HG03439 (cell line): ENCODE results near the gene CCDC154.

Experiments
- ATAC-seq: cut with Tn5 transposase; IDR thresholded peaks from one replicate; pipeline ENCODE4 v1.9.1; 2021; ENCODE audit warnings: mild to moderate bottlenecking, moderate library complexity; ENCODE audit not compliant: unreplicated experiment

CCDC154 gene

GRCh38 chr16:1397779-1398178 lies 46.6 kb downstream of the CCDC154 start:
- ATAC-seq, result no peak

GRCh38 chr16:1395444-1396031 lies 48.8 kb downstream of the CCDC154 start:
- no peak for ATAC-seq

GRCh38 chr16:1394367-1394951 lies 49.9 kb downstream of the CCDC154 start:
- ATAC-seq, result no peak

- ATAC-seq, result no peak
These were observed 50.7 kb downstream of the CCDC154 start for GRCh38 chr16:1393613-1394176.

- no peak for ATAC-seq
These were observed 51.5 kb downstream of the CCDC154 start for GRCh38 chr16:1392826-1393225.

GRCh38 chr16:1390239-1390779 lies 54.0 kb downstream of the CCDC154 start:
- ATAC-seq, result no peak

- ATAC-seq, result no peak
These were observed 54.6 kb downstream of the CCDC154 start for GRCh38 chr16:1389762-1390161.

GRCh38 chr16:1387331-1387730 lies 57.0 kb downstream of the CCDC154 start:
- no peak for ATAC-seq

- ATAC-seq, result no peak
These were observed 59.1 kb downstream of the CCDC154 start for GRCh38 chr16:1385232-1385631.
